HCT116 (cell line): ENCODE results near the gene PTX3. TPM values are rescaled to one million over a fixed set of nuclear protein-coding genes. Genes with fewer than 3 reads are reported as not detected.

ENCODE experiments used
- ATAC-seq: fragments of 200-7000 bp; cut with Tn5 transposase; 2 replicates; pipeline ENCODE4 v1.9.1; 2020; ENCODE audit warnings: mild to moderate bottlenecking, moderate library complexity
- BruUV-seq: library from RNA; stranded (reverse); fragments of 400-500 nt; replicated peaks from 2 replicates; lab custom pipeline; 2021; lab: Mats Ljungman, UMichigan
- CTCF ChIA-PET: fragments of 300-600 bp; sonication (Branson Sonifier 250); formaldehyde crosslinking; loops from one replicate; lab custom pipeline; 2021; ENCODE audit warnings: antibody characterized with exemption; lab: Charles Lee
- POLR2A ChIA-PET: fragments of 300-600, 350-600 bp; sonication (Branson Sonifier 250); formaldehyde crosslinking; loops from one replicate; lab custom pipeline; 2021; ENCODE audit warnings: antibody characterized with exemption; lab: Charles Lee
- RAD21 ChIA-PET, 2 experiments: fragments of 300-600 bp; sonication (Branson Sonifier 250); formaldehyde crosslinking; loops; one replicate each; lab custom pipeline; 2023; ENCODE audit warnings: low total read pairs in 2 of 2; ENCODE audit not compliant: uncharacterized antibody in 2 of 2, unreplicated experiment in 2 of 2, low non-redundant PET in 1 of 2; lab: Charles Lee
- DNase-seq: peaks from one replicate; pipeline ENCODE4 v3.0.0-alpha.2; 2010; ENCODE audit warnings: low read depth, low spot score
- H2AFZ ChIP-seq: fragments of 200-600 bp; shearing (Covaris generic), sonication (generic); 2 replicates; pipeline ENCODE4 v1.6.1; 2017; ENCODE audit warnings: low read depth, mixed run types, mixed read lengths, antibody characterized with exemption, low read length; ENCODE audit not compliant: poor library complexity, severe bottlenecking
- H3K27ac ChIP-seq: 2 replicates; pipeline ENCODE4 v1.5.1; 2012; ENCODE audit warnings: low read depth, low read length
- H3K27me3 ChIP-seq: fragments of 200-600 bp; sonication (generic); 2 replicates; pipeline ENCODE4 v1.6.1; 2016; ENCODE audit warnings: mixed run types, low read length, mixed read lengths; ENCODE audit not compliant: insufficient read depth
- H3K36me3 ChIP-seq, 2 experiments: fragments of 200-500 bp in 1 of 2; fragments of 200-600 bp in 1 of 2; sonication (Bioruptor generic) in 1 of 2; sonication (generic) in 1 of 2; 2 replicates each; pipeline versions ENCODE4 v1.5.1 to v1.6.1; 2014 to 2016; ENCODE audit warnings: low read length in 2 of 2, inconsistent platforms in 1 of 2, mixed read lengths in 1 of 2, mixed run types in 1 of 2; ENCODE audit not compliant: insufficient read depth in 2 of 2, control insufficient read depth in 1 of 2
- H3K4me1 ChIP-seq, 2 experiments: fragments of 200-600 bp in 1 of 2; sonication (generic) in 1 of 2; 2 replicates each; pipeline versions ENCODE4 v1.5.1 to v1.6.1; 2012 to 2017; ENCODE audit warnings: low read length in 2 of 2, inconsistent platforms in 1 of 2, mild to moderate bottlenecking in 1 of 2, mixed read lengths in 1 of 2, mixed run types in 1 of 2, moderate library complexity in 1 of 2; ENCODE audit not compliant: insufficient read depth in 2 of 2, control insufficient read depth in 1 of 2
- H3K4me2 ChIP-seq: fragments of 200-600 bp; sonication (generic); 2 replicates; pipeline ENCODE4 v1.6.1; 2017; ENCODE audit warnings: mixed run types, low read length, mixed read lengths
- H3K4me3 ChIP-seq, 2 experiments: fragments of 200-600 bp in 1 of 2; sonication (generic) in 1 of 2; replicated peaks in 1 of 2; 2 replicates each; pipeline ENCODE4 v1.5.1; 2011 to 2016; ENCODE audit warnings: low read length in 2 of 2, control low read depth in 1 of 2, low read depth in 1 of 2, mild to moderate bottlenecking in 1 of 2, mixed read lengths in 1 of 2, mixed run types in 1 of 2
- H3K79me2 ChIP-seq: fragments of 200-600 bp; sonication (generic); 2 replicates; pipeline ENCODE4 v1.6.1; 2017; ENCODE audit warnings: mild to moderate bottlenecking, mixed run types, low read length, moderate library complexity, mixed read lengths; ENCODE audit not compliant: insufficient read depth
- H3K9ac ChIP-seq: fragments of 200-600 bp; sonication (generic); 2 replicates; pipeline ENCODE4 v1.6.1; 2016; ENCODE audit warnings: low read length, mixed read lengths
- H3K9me2 ChIP-seq: fragments of 200-600 bp; sonication (generic), shearing (Covaris generic); 2 replicates; pipeline ENCODE4 v1.6.1; 2017; ENCODE audit warnings: mixed run types, mild to moderate bottlenecking, moderate library complexity; ENCODE audit not compliant: insufficient read depth
- H3K9me3 ChIP-seq, 2 experiments: fragments of 200-500 bp in 1 of 2; fragments of 200-600 bp in 1 of 2; sonication (Bioruptor generic) in 1 of 2; sonication (generic) in 1 of 2; 2 replicates each; pipeline ENCODE4 v1.6.1; 2014 to 2017; ENCODE audit warnings: low read length in 2 of 2, mixed read lengths in 2 of 2, inconsistent platforms in 1 of 2, low read depth in 1 of 2, mild to moderate bottlenecking in 1 of 2, mixed run types in 1 of 2, moderate library complexity in 1 of 2; ENCODE audit not compliant: control insufficient read depth in 1 of 2, insufficient read depth in 1 of 2
- H4K20me1 ChIP-seq: fragments of 200-600 bp; sonication (generic), shearing (Covaris generic); 2 replicates; pipeline ENCODE4 v1.6.1; 2017; ENCODE audit warnings: mixed run types, mild to moderate bottlenecking, moderate library complexity; ENCODE audit not compliant: insufficient read depth
- CEBPB ChIP-seq: IDR thresholded peaks from 2 replicates; pipeline ENCODE4 v1.6.1; 2012; ENCODE audit warnings: low read depth
- EGR1 ChIP-seq: IDR thresholded peaks from 2 replicates; pipeline ENCODE4 v1.6.1; 2012; ENCODE audit warnings: low read depth
- EZH2 ChIP-seq: fragments of 200-600 bp; sonication (generic); IDR thresholded peaks from 2 replicates; pipeline ENCODE4 v1.6.1; 2017; ENCODE audit warnings: antibody characterized with exemption, mixed run types
- EZH2phosphoT487 ChIP-seq: fragments of 200-600 bp; IDR thresholded peaks from 2 replicates; pipeline ENCODE4 v1.6.1; 2018; ENCODE audit warnings: antibody characterized with exemption, borderline replicate concordance
- FOSL1 ChIP-seq: IDR thresholded peaks from 2 replicates; pipeline ENCODE4 v1.6.1; 2012; ENCODE audit warnings: low read depth
- YY1 ChIP-seq: IDR thresholded peaks from 2 replicates; pipeline ENCODE4 v1.6.1; 2011; ENCODE audit warnings: low read length, low read depth, moderate library complexity, mild to moderate bottlenecking; ENCODE audit not compliant: insufficient replicate concordance; ENCODE audit errors: extremely low read depth
- intact Hi-C: fragments of 100-400 bp; cut with micrococcal nuclease; formaldehyde crosslinking; loops from 2 replicates; pipeline ENCODE4 v1.10.0; 2022
- total RNA-seq: library from RNA; stranded (reverse); gene quantifications from one replicate; pipeline ENCODE4 v1.2.1, GENCODE V29; 2021; ENCODE audit not compliant: unreplicated experiment
- TF ChIP-seq, protein P1 (sequence below): IDR thresholded peaks from 2 replicates; pipeline ENCODE4 v1.6.1; 2012
- TF ChIP-seq, protein P2 (sequence below), 3 experiments: fragments of 200-600 bp in 1 of 3; sonication (generic) in 1 of 3; IDR thresholded peaks in 2 of 3; conservative IDR thresholded peaks in 1 of 3; 2 replicates each; pipeline ENCODE4 v1.5.1; 2012 to 2017; ENCODE audit warnings: low read depth in 2 of 3, low read length in 2 of 3, antibody characterized with exemption in 1 of 3, borderline replicate concordance in 1 of 3, control low read depth in 1 of 3, mild to moderate bottlenecking in 1 of 3, mixed read lengths in 1 of 3, mixed run types in 1 of 3, moderate library complexity in 1 of 3; ENCODE audit not compliant: insufficient read depth in 1 of 3

Gene PTX3
- total RNA-seq, 1 experiment from 2014 or later, result 0.37 TPM

DNA sequence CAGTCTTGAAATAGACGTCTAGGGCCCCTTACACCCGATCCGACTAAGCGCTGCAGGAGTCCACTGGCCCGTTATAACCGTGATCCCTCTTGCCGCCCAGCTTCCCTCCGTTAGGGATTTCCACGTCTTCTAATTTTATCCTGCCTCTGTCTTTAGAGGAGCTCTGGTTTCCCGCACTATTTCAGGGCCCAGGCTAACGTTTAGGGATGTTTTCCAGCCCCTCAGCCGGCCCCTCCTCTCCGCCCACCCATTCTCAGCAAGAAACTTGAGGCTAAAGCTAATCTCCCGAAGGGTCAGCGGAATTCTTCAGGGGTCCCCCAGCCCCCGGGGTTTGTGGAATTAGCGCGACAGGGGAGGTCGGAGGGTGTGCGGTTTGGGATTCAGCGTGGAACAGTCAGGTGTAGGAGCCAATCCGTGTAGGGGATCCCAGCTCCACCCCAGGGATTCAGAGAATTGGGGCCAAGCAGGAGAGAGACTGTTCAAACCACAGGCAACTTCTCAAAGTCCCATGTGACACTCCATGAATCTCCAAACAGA is 1.6 kb downstream of the PTX3 start:
- RAD21 ChIA-PET, result no interaction called here
- H3K27me3 ChIP-seq, result no peaks in the 10 kb centered on the region
- intact Hi-C loops, result no loop called here
- H3K4me3 ChIP-seq, result peak overlapping the region; percentile 31 to 34
- POLR2A ChIA-PET, result no interaction called here
- peak overlapping the region; percentile 60 for H3K4me2 ChIP-seq
- no peaks in the 10 kb centered on the region for H3K9me2 ChIP-seq
- no peak overlapping the region for H3K9ac ChIP-seq
- H3K9me3 ChIP-seq, result no peaks in the 10 kb centered on the region
- no peak for TF ChIP-seq EGR1
- TF ChIP-seq, protein P1, sequence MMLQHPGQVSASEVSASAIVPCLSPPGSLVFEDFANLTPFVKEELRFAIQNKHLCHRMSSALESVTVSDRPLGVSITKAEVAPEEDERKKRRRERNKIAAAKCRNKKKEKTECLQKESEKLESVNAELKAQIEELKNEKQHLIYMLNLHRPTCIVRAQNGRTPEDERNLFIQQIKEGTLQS, result no peak
- no peak for TF ChIP-seq FOSL1
- TF ChIP-seq, protein P2, sequence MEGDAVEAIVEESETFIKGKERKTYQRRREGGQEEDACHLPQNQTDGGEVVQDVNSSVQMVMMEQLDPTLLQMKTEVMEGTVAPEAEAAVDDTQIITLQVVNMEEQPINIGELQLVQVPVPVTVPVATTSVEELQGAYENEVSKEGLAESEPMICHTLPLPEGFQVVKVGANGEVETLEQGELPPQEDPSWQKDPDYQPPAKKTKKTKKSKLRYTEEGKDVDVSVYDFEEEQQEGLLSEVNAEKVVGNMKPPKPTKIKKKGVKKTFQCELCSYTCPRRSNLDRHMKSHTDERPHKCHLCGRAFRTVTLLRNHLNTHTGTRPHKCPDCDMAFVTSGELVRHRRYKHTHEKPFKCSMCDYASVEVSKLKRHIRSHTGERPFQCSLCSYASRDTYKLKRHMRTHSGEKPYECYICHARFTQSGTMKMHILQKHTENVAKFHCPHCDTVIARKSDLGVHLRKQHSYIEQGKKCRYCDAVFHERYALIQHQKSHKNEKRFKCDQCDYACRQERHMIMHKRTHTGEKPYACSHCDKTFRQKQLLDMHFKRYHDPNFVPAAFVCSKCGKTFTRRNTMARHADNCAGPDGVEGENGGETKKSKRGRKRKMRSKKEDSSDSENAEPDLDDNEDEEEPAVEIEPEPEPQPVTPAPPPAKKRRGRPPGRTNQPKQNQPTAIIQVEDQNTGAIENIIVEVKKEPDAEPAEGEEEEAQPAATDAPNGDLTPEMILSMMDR (IDR thresholded peaks at IDR 0.05 in 2 of 3, conservative IDR thresholded peaks at IDR 0.05 in 1 of 3; ENCODE audit: borderline replicate concordance in 1 of 3, insufficient read depth in 1 of 3, low read depth in 2 of 3, low read length in 2 of 3), result no peak
- TF ChIP-seq CEBPB, result no peak
- TF ChIP-seq EZH2, result no peak
- TF ChIP-seq EZH2phosphoT487, result no peak
- no peak for TF ChIP-seq YY1
- 0 out of 2 replicates have a peak, but pooled peaks have one; percentile 24 for ATAC-seq
- no peak overlapping the region for H3K27ac ChIP-seq
- H3K36me3 ChIP-seq, result no peaks in the 10 kb centered on the region
- CTCF ChIA-PET, result no interaction called here
- DNase-seq, result no peak
- peaks cover 0 to 10% of the 10 kb centered on the region in 2 experiments; a peak in 1 of 4 replicates for H3K4me1 ChIP-seq
- no peaks in the 10 kb centered on the region for H3K79me2 ChIP-seq
- no peaks in the 10 kb centered on the region for H4K20me1 ChIP-seq
- BruUV-seq, result no TSS peak
- no peak overlapping the region for H2AFZ ChIP-seq
